Endodermal cell (in vitro differentiated cells): Measurements from ENCODE around the gene MCIDAS. TPM values are rescaled to one million over a fixed set of nuclear protein-coding genes. Genes with fewer than 3 reads are reported as not detected.

Experiments used
- DNase-seq: peaks from one replicate; pipeline ENCODE4 v3.0.0-alpha.2; 2017
- H3K27ac ChIP-seq: 2 replicates; pipeline ENCODE4 v1.5.1; 2013; ENCODE audit warnings: mild to moderate bottlenecking, low read depth, low read length, moderate library complexity
- H3K27me3 ChIP-seq: 2 replicates; pipeline ENCODE4 v1.6.1; 2013; ENCODE audit warnings: mild to moderate bottlenecking, low read length, moderate library complexity; ENCODE audit not compliant: insufficient read depth, control insufficient read depth, poor library complexity, severe bottlenecking
- H3K36me3 ChIP-seq: 2 replicates; pipeline ENCODE4 v1.7.0; 2013; ENCODE audit warnings: mild to moderate bottlenecking, low read length, moderate library complexity; ENCODE audit not compliant: control insufficient read depth, insufficient read depth
- H3K4me1 ChIP-seq: one replicate; pipeline ENCODE4 v1.7.0; 2013; ENCODE audit warnings: low read length; ENCODE audit not compliant: control insufficient read depth, insufficient read depth
- H3K4me3 ChIP-seq: 2 replicates; pipeline ENCODE4 v1.5.1; 2013; ENCODE audit warnings: mild to moderate bottlenecking, low read length, moderate library complexity
- H3K9ac ChIP-seq: 2 replicates; pipeline ENCODE4 v1.6.1; 2013; ENCODE audit warnings: mild to moderate bottlenecking, low read length, moderate library complexity; ENCODE audit not compliant: poor library complexity, severe bottlenecking; ENCODE audit errors: extremely low read depth
- H3K9me3 ChIP-seq: 2 replicates; pipeline ENCODE4 v1.6.1; 2013; ENCODE audit warnings: mild to moderate bottlenecking, low read length, moderate library complexity; ENCODE audit not compliant: control insufficient read depth
- H3K27ac Mint-ChIP-seq: 2 replicates; pipeline ENCODE4 v1.8.0; 2020; ENCODE audit warnings: mixed read lengths
- H3K27me3 Mint-ChIP-seq: 2 replicates; pipeline ENCODE4 v1.8.0; 2021; ENCODE audit warnings: mild to moderate bottlenecking, mixed read lengths; ENCODE audit not compliant: insufficient read depth
- H3K36me3 Mint-ChIP-seq: 2 replicates; pipeline ENCODE4 v1.8.0; 2020; ENCODE audit warnings: low read depth, mixed read lengths
- H3K4me1 Mint-ChIP-seq: 2 replicates; pipeline ENCODE4 v1.8.0; 2020; ENCODE audit warnings: mixed read lengths
- H3K4me3 Mint-ChIP-seq: 2 replicates; pipeline ENCODE4 v1.8.0; 2020; ENCODE audit warnings: mild to moderate bottlenecking, moderate library complexity, mixed read lengths
- H3K9me3 Mint-ChIP-seq: 2 replicates; pipeline ENCODE4 v1.8.0; 2020; ENCODE audit warnings: mild to moderate bottlenecking, mixed read lengths
- WGBS, 2 experiments: methylation state at CpG; one replicate each; pipeline versions ENCODE4 v1.1.5 to v1.1.7; 2013; ENCODE audit warnings: missing lambda C conversion rate in 2 of 2, mixed read lengths in 1 of 2; ENCODE audit not compliant: insufficient coverage in 1 of 2, insufficient read length in 1 of 2; 5-methylcytosine and 5-hydroxymethylcytosine counted together
- total RNA-seq, 2 donors: library from RNA; stranded (reverse); fragmentation: NEBNext Ultra II Directional in 1 of 2; extraction: Animal tissue kit (Norgen Biotek cat#: 25700) in 1 of 2; gene quantifications; 2 replicates in 1 of 2; 3 replicates in 1 of 2; pipeline ENCODE4 v1.2.1, GENCODE V29; 2021
- TF ChIP-seq, protein P1 (sequence below): fragments of 200-600 bp; sonication (generic); conservative IDR thresholded peaks from 2 replicates; pipeline ENCODE4 v1.5.0; 2021; ENCODE audit warnings: antibody characterized with exemption, mild to moderate bottlenecking

Gene MCIDAS
- total RNA-seq, 2 donors from 2014 or later = 0.58 to 1.4 TPM

DNA sequence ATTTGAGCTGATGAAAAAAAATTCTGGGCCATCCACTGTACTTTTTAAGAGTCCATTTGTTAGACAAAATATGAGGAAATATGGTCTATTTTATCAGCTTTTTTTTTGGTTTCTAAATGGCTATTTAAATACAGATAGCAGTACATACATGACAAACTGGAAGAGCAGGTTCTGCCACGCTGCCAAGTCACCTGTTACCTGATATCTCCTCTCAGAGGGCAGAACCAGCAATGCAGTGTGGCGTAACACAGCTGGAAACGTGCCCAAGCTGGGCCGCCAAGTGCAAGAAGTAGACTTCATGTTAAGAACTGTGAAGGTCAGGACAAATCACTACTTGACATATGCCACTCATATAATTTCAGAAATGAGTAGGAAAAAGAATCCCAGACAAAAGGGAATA lies 8.1 kb downstream of the MCIDAS start:
- no peaks in the 10 kb centered on the region for H3K9me3 ChIP-seq
- no peak overlapping the region for H3K9ac ChIP-seq
- Mint-ChIP-seq H3K27me3 (peaks cover 59% of the 10 kb centered on the region), H3K36me3 (peaks cover 3% of the 10 kb centered on the region), H3K4me3 (no peak overlapping the region), H3K27ac (no peak overlapping the region), H3K4me1 (peaks cover 7% of the 10 kb centered on the region), H3K9me3 (no peaks in the 10 kb centered on the region)
- no peaks in the 10 kb centered on the region for H3K36me3 ChIP-seq
- WGBS, 2 experiments = 44 to 94% methylated on average over 2 to 4 of the region's 4 CpGs
- H3K4me3 ChIP-seq = no peak overlapping the region
- H3K27ac ChIP-seq = no peak overlapping the region
- H3K27me3 ChIP-seq = peaks cover 72% of the 10 kb centered on the region
- no peaks in the 10 kb centered on the region for H3K4me1 ChIP-seq
- DNase-seq = no peak
- TF ChIP-seq, protein P1, sequence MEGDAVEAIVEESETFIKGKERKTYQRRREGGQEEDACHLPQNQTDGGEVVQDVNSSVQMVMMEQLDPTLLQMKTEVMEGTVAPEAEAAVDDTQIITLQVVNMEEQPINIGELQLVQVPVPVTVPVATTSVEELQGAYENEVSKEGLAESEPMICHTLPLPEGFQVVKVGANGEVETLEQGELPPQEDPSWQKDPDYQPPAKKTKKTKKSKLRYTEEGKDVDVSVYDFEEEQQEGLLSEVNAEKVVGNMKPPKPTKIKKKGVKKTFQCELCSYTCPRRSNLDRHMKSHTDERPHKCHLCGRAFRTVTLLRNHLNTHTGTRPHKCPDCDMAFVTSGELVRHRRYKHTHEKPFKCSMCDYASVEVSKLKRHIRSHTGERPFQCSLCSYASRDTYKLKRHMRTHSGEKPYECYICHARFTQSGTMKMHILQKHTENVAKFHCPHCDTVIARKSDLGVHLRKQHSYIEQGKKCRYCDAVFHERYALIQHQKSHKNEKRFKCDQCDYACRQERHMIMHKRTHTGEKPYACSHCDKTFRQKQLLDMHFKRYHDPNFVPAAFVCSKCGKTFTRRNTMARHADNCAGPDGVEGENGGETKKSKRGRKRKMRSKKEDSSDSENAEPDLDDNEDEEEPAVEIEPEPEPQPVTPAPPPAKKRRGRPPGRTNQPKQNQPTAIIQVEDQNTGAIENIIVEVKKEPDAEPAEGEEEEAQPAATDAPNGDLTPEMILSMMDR = no peak

DNA sequence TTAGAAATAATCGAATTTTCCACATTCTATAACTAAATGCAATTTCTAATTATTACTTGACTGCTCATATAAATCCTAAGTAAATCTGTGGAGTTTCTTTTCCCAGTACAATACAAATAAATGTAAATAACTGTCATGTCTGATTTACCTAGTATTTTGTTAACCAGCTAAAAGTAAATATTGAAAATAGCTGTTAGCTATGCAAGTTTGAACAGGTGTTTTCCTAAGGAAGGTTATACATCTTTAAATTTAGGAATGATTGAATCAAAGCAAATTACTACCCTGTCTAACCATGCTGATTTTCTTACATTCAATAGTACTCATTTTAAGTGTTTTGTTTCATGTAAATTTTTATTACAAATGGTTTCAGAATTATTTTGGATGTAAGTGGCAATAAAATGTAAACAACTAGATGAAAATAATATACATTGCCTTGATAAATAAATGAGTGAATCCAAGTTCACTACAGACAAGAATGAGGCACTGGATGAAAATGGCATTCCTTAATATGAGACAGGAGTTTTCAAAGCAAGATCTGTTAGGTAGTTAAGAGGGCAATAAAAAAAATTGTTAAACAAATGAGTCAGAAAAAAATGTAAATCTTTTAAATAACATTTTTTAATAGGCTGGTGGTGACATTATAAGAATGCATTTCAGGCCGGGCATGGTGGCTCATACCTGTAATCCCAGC lies 15.8 kb downstream of the MCIDAS start:
- H3K4me3 ChIP-seq = no peak overlapping the region
- no peak overlapping the region for H3K27ac ChIP-seq
- TF ChIP-seq, protein P1 = no peak
- WGBS, 2 experiments = 84% methylated on average over 2 of the region's 2 CpGs; no CpG with 5 or more reads in 1 of the 2 experiments
- DNase-seq = no peak
- H3K27me3 ChIP-seq = peaks cover 24% of the 10 kb centered on the region
- H3K4me1 ChIP-seq = no peaks in the 10 kb centered on the region
- H3K36me3 Mint-ChIP-seq = no peaks in the 10 kb centered on the region
- H3K36me3 ChIP-seq = no peaks in the 10 kb centered on the region
- no peaks in the 10 kb centered on the region for H3K9me3 Mint-ChIP-seq
- no peaks in the 10 kb centered on the region for H3K4me1 Mint-ChIP-seq
- no peak overlapping the region for H3K9ac ChIP-seq
- no peak overlapping the region for H3K4me3 Mint-ChIP-seq
- no peaks in the 10 kb centered on the region for H3K9me3 ChIP-seq
- H3K27ac Mint-ChIP-seq = no peak overlapping the region
- H3K27me3 Mint-ChIP-seq = peaks cover 19% of the 10 kb centered on the region

DNA sequence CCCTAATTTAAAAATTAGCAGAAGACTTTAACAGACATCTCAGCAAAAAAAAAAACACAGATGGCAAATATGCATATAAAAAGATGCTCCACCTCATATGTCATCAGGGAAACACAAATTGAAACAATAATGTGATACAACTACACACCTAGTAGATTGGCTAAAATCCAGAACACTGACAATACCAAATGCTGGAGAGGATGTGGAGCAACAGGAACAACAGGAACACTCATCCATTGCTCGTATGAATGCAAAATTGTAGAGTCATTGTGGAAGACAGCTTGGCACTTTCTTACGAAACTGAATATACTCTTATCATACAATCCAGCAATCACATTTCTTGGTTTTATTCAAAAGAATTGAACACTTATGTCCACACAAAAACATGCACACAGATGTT lies 22.1 kb downstream of the MCIDAS start:
- H3K27ac ChIP-seq = no peak overlapping the region
- H3K4me3 Mint-ChIP-seq = no peak overlapping the region
- no peaks in the 10 kb centered on the region for H3K9me3 Mint-ChIP-seq
- TF ChIP-seq, protein P1 = no peak
- no peaks in the 10 kb centered on the region for H3K9me3 ChIP-seq
- H3K9ac ChIP-seq = no peak overlapping the region
- peaks cover 62% of the 10 kb centered on the region for H3K27me3 ChIP-seq
- H3K4me1 ChIP-seq = no peaks in the 10 kb centered on the region
- H3K4me3 ChIP-seq = no peak overlapping the region
- H3K4me1 Mint-ChIP-seq = no peaks in the 10 kb centered on the region
- no peaks in the 10 kb centered on the region for H3K36me3 Mint-ChIP-seq
- no peak for DNase-seq
- no peak overlapping the region for H3K27ac Mint-ChIP-seq
- WGBS, 2 experiments = 85 to 91% methylated on average over 2 of the region's 2 CpGs
- H3K36me3 ChIP-seq = no peaks in the 10 kb centered on the region
- H3K27me3 Mint-ChIP-seq = peaks cover 49% of the 10 kb centered on the region
